GM12864 (cell line): Measurements from ENCODE around the gene RAMACL.

Experiments
- DNase-seq: peaks from one replicate; pipeline ENCODE4 v3.0.0-alpha.2; 2011; ENCODE audit warnings: low read depth
- H3K4me3 ChIP-seq: 2 replicates; pipeline ENCODE4 v1.5.1; 2011; ENCODE audit warnings: mild to moderate bottlenecking, low read depth, low read length, control low read depth
- TF ChIP-seq, protein P1 (sequence below): IDR thresholded peaks from 2 replicates; pipeline ENCODE4 v1.5.1; 2011; ENCODE audit warnings: low read depth, mild to moderate bottlenecking, moderate library complexity, low read length, control low read depth, inconsistent platforms; ENCODE audit errors: missing control alignments

Gene RAMACL

DNA sequence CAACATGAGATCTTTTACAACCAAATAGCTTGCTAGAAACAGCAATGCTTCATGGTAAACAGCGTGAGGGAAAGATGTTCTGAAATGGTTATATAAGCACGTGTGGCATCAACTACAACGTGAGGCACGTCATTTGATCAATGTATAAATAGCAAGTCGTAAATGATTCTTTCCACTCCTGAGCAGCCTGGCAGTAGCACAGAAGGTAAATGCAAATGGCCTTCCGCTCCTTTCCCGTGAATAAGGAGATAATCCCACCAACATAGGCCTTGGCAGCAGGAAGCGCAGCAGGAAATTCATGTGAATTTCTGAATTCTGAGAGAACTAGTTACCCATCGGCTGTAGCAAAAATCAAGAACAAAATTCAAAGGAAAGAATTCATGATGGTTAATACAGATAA, 23.6 kb upstream of the RAMACL start:
- TF ChIP-seq, protein P1, sequence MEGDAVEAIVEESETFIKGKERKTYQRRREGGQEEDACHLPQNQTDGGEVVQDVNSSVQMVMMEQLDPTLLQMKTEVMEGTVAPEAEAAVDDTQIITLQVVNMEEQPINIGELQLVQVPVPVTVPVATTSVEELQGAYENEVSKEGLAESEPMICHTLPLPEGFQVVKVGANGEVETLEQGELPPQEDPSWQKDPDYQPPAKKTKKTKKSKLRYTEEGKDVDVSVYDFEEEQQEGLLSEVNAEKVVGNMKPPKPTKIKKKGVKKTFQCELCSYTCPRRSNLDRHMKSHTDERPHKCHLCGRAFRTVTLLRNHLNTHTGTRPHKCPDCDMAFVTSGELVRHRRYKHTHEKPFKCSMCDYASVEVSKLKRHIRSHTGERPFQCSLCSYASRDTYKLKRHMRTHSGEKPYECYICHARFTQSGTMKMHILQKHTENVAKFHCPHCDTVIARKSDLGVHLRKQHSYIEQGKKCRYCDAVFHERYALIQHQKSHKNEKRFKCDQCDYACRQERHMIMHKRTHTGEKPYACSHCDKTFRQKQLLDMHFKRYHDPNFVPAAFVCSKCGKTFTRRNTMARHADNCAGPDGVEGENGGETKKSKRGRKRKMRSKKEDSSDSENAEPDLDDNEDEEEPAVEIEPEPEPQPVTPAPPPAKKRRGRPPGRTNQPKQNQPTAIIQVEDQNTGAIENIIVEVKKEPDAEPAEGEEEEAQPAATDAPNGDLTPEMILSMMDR: no peak

DNA sequence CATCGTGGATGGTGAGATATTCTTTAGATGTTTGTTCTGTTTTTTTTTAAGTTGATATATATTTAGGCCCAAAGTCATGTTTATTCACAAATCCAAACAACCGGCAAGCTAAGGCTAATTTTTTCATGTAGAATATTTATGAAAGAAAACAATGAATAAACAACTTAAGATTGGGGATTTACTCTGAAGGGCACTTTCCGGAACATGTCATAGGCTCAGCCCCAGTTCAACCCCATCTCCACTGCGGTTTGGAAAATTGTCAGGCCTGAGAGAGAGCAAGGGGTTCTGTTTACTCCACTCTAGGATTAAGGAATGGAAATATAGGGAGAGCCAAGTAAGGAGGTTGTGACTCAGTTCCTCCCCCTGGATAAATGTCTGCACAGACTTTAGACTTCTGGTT, 22.3 kb upstream of the RAMACL start:
- TF ChIP-seq, protein P1: no peak
- DNase-seq: no peak
- H3K4me3 ChIP-seq: no peak overlapping the region

More for the DNA sequence above, 23.6 kb upstream of the RAMACL start:
- no peak for DNase-seq
- H3K4me3 ChIP-seq: no peak overlapping the region

DNA sequence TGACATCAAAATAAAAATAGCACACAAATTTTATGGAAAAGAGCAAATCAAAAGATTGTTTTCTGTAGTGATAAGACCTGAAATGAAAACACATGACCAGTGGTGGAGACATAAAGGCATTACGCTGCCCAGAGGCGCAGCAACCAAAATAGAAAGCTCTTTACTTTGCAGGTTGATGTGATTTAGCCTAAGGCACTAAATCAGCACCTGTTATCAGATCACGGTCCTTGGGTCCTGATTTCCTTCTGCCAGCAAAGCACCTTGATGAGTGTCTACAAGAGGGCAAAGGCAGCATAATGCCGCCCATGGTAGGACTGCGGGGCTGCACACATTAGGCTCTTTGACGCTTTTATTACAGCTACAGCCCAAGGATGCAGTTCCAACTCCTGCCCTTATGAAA, 19.3 kb upstream of the RAMACL start:
- no peak for DNase-seq
- TF ChIP-seq, protein P1: no peak
- H3K4me3 ChIP-seq: no peak overlapping the region

DNA sequence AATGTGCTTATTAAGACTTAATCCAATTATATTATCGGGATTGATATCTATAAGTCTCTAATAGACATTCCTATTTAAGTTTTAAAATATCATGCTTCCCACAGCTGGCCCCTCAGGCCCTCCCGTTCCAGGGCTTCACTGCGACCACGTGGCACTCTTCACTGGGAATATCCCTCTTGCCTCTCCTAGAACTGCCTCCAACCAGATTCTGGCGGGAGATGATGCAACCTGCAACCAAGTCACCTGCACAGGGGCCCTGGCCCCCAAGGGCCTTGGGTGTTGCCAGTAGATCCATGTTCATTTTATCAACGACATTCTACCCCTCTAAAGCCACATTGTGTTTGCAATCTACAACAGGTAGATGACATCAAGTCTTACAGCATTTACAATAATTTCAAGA, 18.4 kb upstream of the RAMACL start:
- DNase-seq: no peak
- H3K4me3 ChIP-seq: no peak overlapping the region
- TF ChIP-seq, protein P1: no peak

DNA sequence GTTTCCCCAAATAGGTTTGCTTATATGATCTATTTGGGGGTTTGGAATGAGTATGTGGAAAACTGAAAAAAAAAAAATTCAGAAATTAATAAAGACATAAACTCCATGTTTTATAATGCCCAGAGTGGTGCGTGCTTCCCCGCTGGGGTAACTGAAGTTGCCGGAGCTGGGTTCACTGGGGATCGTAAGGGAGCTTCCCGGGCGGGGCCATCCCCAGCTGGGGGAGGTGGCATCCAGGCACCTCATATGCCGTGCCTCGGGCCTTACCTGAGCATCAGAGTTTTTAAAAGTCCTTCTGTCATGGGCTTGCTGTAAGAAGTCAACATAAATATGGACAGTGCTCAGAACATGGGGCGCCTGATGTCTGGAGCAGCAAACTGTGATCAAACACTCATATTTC, 17.9 kb upstream of the RAMACL start:
- no peak for DNase-seq
- TF ChIP-seq, protein P1: no peak
- H3K4me3 ChIP-seq: no peak overlapping the region

DNA sequence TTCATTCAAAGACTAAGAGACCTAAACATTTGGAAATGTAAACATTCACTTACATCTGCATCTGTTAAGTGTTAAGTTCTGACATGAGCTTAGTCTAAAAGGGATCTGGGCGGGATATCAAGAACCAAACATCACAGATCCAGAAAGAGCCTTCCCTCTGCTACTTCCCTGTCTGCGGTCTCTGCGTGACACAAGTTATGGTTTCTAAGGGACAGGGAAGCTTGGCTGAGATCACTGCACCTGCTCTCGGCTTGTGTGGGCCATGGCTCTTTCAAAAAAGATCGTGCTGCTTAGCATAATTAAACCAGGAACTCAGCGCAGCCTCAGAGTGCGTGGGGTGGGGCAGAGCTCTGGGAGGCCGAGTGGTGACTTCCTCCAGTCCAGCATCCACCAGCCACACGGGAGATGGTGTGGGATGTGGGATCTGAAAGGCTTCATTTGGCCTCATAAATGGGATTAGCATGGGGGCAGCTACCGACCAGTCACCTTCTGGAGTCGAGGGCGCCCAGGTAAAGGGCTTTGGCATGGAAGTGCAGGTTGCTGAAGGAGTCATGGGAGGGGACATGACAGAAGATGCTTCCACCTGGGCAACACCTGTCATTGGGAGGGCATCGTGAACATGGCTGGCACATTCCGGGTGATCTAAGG, 16.7 kb upstream of the RAMACL start:
- TF ChIP-seq, protein P1: no peak
- no peak overlapping the region for H3K4me3 ChIP-seq
- DNase-seq: no peak

DNA sequence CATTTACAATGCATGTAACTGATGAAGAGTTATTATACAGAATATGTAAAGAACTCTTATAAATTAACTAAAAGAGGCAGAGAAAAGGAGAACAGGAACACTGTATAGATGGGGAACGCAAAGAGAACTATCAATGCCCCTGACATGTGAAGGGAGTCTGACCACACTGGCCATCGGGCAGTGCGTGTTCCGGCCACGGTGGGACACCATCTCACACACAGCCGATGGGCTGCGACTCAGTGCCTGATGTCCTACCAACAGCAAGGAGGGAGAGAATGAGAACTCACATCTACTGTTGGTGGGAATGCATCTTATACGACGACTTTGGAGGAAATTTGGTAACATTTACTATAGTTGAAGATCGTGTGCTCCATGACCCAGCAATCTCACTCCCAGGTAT, 15.5 kb upstream of the RAMACL start:
- TF ChIP-seq, protein P1: no peak
- H3K4me3 ChIP-seq: no peak overlapping the region
- DNase-seq: no peak
